A549 (cell line): Measurements from ENCODE around the gene ADI1. TPM values are rescaled to one million over a fixed set of nuclear protein-coding genes. Genes with fewer than 3 reads are reported as not detected.

Source experiments
- ATAC-seq, 2 experiments: fragments of 200-7000 bp in 1 of 2; fragments of >200 bp in 1 of 2; cut with Nextera tagmentation in 1 of 2; cut with Tn5 transposase in 1 of 2; 3 replicates each; pipeline versions ENCODE4 v1.8.0 to v1.9.1; 2018 to 2020; ENCODE audit warnings: mild to moderate bottlenecking in 1 of 2, moderate library complexity in 1 of 2
- CTCF ChIA-PET: fragments of 300-600 bp; sonication (Branson Sonifier 250); formaldehyde crosslinking; extraction: SDS; loops from one replicate; lab custom pipeline; 2021; ENCODE audit warnings: antibody characterized with exemption, inconsistent platforms; lab: Yijun Ruan, JAX
- POLR2A ChIA-PET: fragments of 350-600 bp; formaldehyde crosslinking; extraction: SDS; loops from one replicate; lab custom pipeline; 2021; ENCODE audit warnings: antibody characterized with exemption, inconsistent platforms; lab: Yijun Ruan, JAX
- DNase-seq, 2 experiments: peaks; one replicate each; pipeline versions ENCODE4 v3.0.0 to v3.0.0-alpha.2; 2011 to 2016; ENCODE audit warnings: low read depth in 1 of 2, low spot score in 1 of 2
- FAIRE-seq: peaks from 2 replicates; lab custom pipeline; 2011; peaks lifted over from hg19 to GRCh38; lab: Jason Lieb, UNC
- H3K27ac ChIP-seq, 2 experiments: fragments of >200 bp; sonication (Bioruptor Twin); formaldehyde crosslinking; 3 replicates each; pipeline ENCODE4 v1.5.1; 2016 to 2017
- H3K4me1 ChIP-seq: fragments of >200 bp; sonication (Bioruptor Twin); formaldehyde crosslinking; 3 replicates; pipeline ENCODE4 v1.6.1; 2016
- H3K4me2 ChIP-seq: fragments of >200 bp; sonication (Bioruptor Twin); formaldehyde crosslinking; 3 replicates; pipeline ENCODE4 v1.6.1; 2016
- H3K4me3 ChIP-seq: fragments of >200 bp; sonication (Bioruptor Twin); formaldehyde crosslinking; 3 replicates; pipeline ENCODE4 v1.5.1; 2016
- H3K9me3 ChIP-seq: fragments of >200 bp; sonication (Bioruptor Twin); formaldehyde crosslinking; 3 replicates; pipeline ENCODE4 v1.6.1; 2016
- BHLHE40 ChIP-seq: IDR thresholded peaks from 2 replicates; pipeline ENCODE4 v1.6.1; 2012; ENCODE audit warnings: low read depth, low read length, inconsistent platforms
- CBX2 ChIP-seq: fragments of 200-600 bp; sonication (generic); IDR thresholded peaks from 2 replicates; pipeline ENCODE4 v1.6.1; 2016; ENCODE audit warnings: low read depth, mild to moderate bottlenecking, borderline replicate concordance
- CHD2 ChIP-seq: fragments of 150-350 bp; IDR thresholded peaks from 2 replicates; pipeline ENCODE4 v1.6.1; 2014; ENCODE audit warnings: low read length; ENCODE audit not compliant: partially characterized antibody
- CHD4 ChIP-seq: fragments of 200-600 bp; sonication (generic); IDR thresholded peaks from 2 replicates; pipeline ENCODE4 v1.6.1; 2016; ENCODE audit warnings: antibody characterized with exemption, mild to moderate bottlenecking, borderline replicate concordance
- EHF ChIP-seq: fragments of 250-450 bp; sonication (Bioruptor Pico); IDR thresholded peaks from 2 replicates; pipeline ENCODE4 v1.5.0; 2020; ENCODE audit warnings: mild to moderate bottlenecking
- ELK1 ChIP-seq: fragments of 150-350 bp; IDR thresholded peaks from 2 replicates; pipeline ENCODE4 v1.6.1; 2014; ENCODE audit warnings: low read depth, mild to moderate bottlenecking, low read length
- ESRRA ChIP-seq: fragments of 150-350 bp; IDR thresholded peaks from 2 replicates; pipeline ENCODE4 v1.6.1; 2014; ENCODE audit warnings: mild to moderate bottlenecking, low read length, borderline replicate concordance
- GATA3 ChIP-seq: IDR thresholded peaks from 2 replicates; pipeline ENCODE4 v1.6.1; 2012; ENCODE audit warnings: borderline replicate concordance
- HES2 ChIP-seq: fragments of >200 bp; sonication (Bioruptor Twin); formaldehyde crosslinking; IDR thresholded peaks from 2 replicates; pipeline ENCODE4 v1.6.1; 2016
- HEYL ChIP-seq: fragments of 250-450 bp; sonication (Bioruptor Pico); IDR thresholded peaks from 2 replicates; pipeline ENCODE4 v1.8.0; 2021; ENCODE audit warnings: mild to moderate bottlenecking, moderate library complexity
- HMGXB4 ChIP-seq: fragments of 250-450 bp; sonication (Bioruptor Pico); IDR thresholded peaks from 2 replicates; pipeline ENCODE4 v1.5.0; 2021; ENCODE audit warnings: mild to moderate bottlenecking, moderate library complexity, borderline replicate concordance
- HOXB13 ChIP-seq: fragments of 250-450 bp; sonication (Bioruptor Pico); IDR thresholded peaks from 2 replicates; pipeline ENCODE4 v1.5.0; 2020; ENCODE audit warnings: low read depth, mild to moderate bottlenecking, moderate library complexity
- HOXB5 ChIP-seq: fragments of 250-450 bp; sonication (Bioruptor Pico); IDR thresholded peaks from 2 replicates; pipeline ENCODE4 v1.5.0; 2020; ENCODE audit warnings: mild to moderate bottlenecking, moderate library complexity
- KDM1A ChIP-seq: fragments of 200-600 bp; sonication (generic); IDR thresholded peaks from 2 replicates; pipeline ENCODE4 v1.6.1; 2016; ENCODE audit warnings: low read depth, mild to moderate bottlenecking
- KDM5A ChIP-seq: fragments of 200-600 bp; sonication (generic); IDR thresholded peaks from 2 replicates; pipeline ENCODE4 v1.6.1; 2016; ENCODE audit warnings: antibody characterized with exemption, mild to moderate bottlenecking
- MAFK ChIP-seq: fragments of 450-650 bp; IDR thresholded peaks from 2 replicates; pipeline ENCODE4 v1.6.1; 2014; ENCODE audit not compliant: partially characterized antibody
- MYC ChIP-seq: IDR thresholded peaks from 2 replicates; pipeline ENCODE4 v1.6.1; 2012; ENCODE audit warnings: mild to moderate bottlenecking, inconsistent platforms, low read length, improper control_type of control experiment, borderline replicate concordance
- NR3C1 ChIP-seq: fragments of >200 bp; sonication (Bioruptor Twin); formaldehyde crosslinking; IDR thresholded peaks from 3 replicates; pipeline ENCODE4 v1.6.1; 2017
- POLR2A ChIP-seq: IDR thresholded peaks from 2 replicates; pipeline ENCODE4 v1.6.1; 2012; ENCODE audit warnings: mild to moderate bottlenecking, low read length
- RAD21 ChIP-seq, 2 experiments: fragments of >200 bp in 1 of 2; sonication (Bioruptor Twin) in 1 of 2; formaldehyde crosslinking in 1 of 2; IDR thresholded peaks in 1 of 2; conservative IDR thresholded peaks in 1 of 2; 2 replicates in 1 of 2; 3 replicates in 1 of 2; pipeline ENCODE4 v1.6.1; 2012 to 2018; ENCODE audit warnings: inconsistent platforms in 1 of 2
- RARB ChIP-seq: fragments of 250-450 bp; sonication (Bioruptor Pico); IDR thresholded peaks from 2 replicates; pipeline ENCODE4 v1.8.0; 2021; ENCODE audit warnings: mild to moderate bottlenecking, moderate library complexity
- SREBF2 ChIP-seq: fragments of 450-650 bp; IDR thresholded peaks from 2 replicates; pipeline ENCODE4 v1.6.1; 2014; ENCODE audit warnings: mild to moderate bottlenecking, moderate library complexity
- TP53 ChIP-seq: fragments of 250-450 bp; sonication (Bioruptor Pico); IDR thresholded peaks from 2 replicates; pipeline ENCODE4 v1.5.0; 2021; ENCODE audit warnings: mild to moderate bottlenecking, moderate library complexity
- ZFP36 ChIP-seq: fragments of 450-650 bp; IDR thresholded peaks from 2 replicates; pipeline ENCODE4 v1.6.1; 2014; ENCODE audit warnings: borderline replicate concordance; ENCODE audit not compliant: partially characterized antibody
- ZSCAN20 ChIP-seq: fragments of 250-450 bp; sonication (Bioruptor Pico); IDR thresholded peaks from 2 replicates; pipeline ENCODE4 v1.8.0; 2022; ENCODE audit warnings: mild to moderate bottlenecking, moderate library complexity
- WGBS: methylation state at CpG from one replicate; pipeline ENCODE4 v1.1.6; 2017; ENCODE audit errors: missing lambda C conversion rate; 5-methylcytosine and 5-hydroxymethylcytosine counted together
- polyA plus RNA-seq, 4 experiments: library from polyadenylated mRNA; depleted of rRNA in 3 of 4; stranded (reverse); fragments of >200 nt; fragmentation: RNase III in 1 of 4; extraction: RNeasy Plus Mini Kit Qiagen cat#74134 plus additional on column Dnase treatment in 1 of 4; gene quantifications; 2 replicates in 3 of 4; 3 replicates in 1 of 4; pipeline ENCODE4 v1.2.3, GENCODE V29; 2011 to 2017

ADI1 gene
- polyA plus RNA-seq, 2 of the 4 experiments (the other 2 are of a cell fraction): 47.9 to 84.6 TPM

GRCh38 chr2:3527886-3528785 lies 8.8 kb upstream of the ADI1 start:
- ATAC-seq (peak in 1 of 2 experiments; percentile 24; a peak in 2 of 6 replicates), FAIRE-seq (no peak), DNase-seq (no peak)
- no peak overlapping the region for H3K4me3 ChIP-seq
- H3K27ac ChIP-seq: no peak overlapping the region
- CTCF ChIA-PET: interaction anchor here (0.7 kb wide), 1 partner anchor 66 kb away, joined by 3 read pairs; no protein-coding TSS in a partner anchor
- no peaks in the 10 kb centered on the region for H3K9me3 ChIP-seq
- H3K4me1 ChIP-seq: peaks cover 15% of the 10 kb centered on the region
- WGBS: 90% methylated on average over 40 of the region's 40 CpGs
- H3K4me2 ChIP-seq: no peak overlapping the region
- TF ChIP-seq HES2 (no peak), POLR2A (peak; percentile 3; the same call in 1 of the 2 replicates)
- POLR2A ChIA-PET: interaction anchor here (0.9 to 1.2 kb wide), 2 partner anchors 9 to 30 kb away, joined by 3 to 6 read pairs; no protein-coding TSS in a partner anchor

- ChIA-PET POLR2A (no interaction called here), CTCF (interaction anchor here (1.5 kb wide), 1 partner anchor 9 kb away, joined by 3 read pairs; no protein-coding TSS in a partner anchor)
- FAIRE-seq (no peak), ATAC-seq (no peak), DNase-seq (no peak)
- 91% methylated on average over 20 of the region's 22 CpGs for WGBS
- no peak overlapping the region for H3K27ac ChIP-seq
- no peaks in the 10 kb centered on the region for H3K9me3 ChIP-seq
- TF ChIP-seq HMGXB4 (CRISPR knock-in tag) (no peak), HOXB5 (CRISPR knock-in tag) (no peak), ZFP36 (no peak), POLR2A (no peak), EHF (CRISPR knock-in tag) (no peak), KDM1A (no peak)
- H3K4me3 ChIP-seq: no peak overlapping the region
- H3K4me2 ChIP-seq: no peak overlapping the region
- H3K4me1 ChIP-seq: peaks cover 18% of the 10 kb centered on the region
These were observed 7.5 kb upstream of the ADI1 start for GRCh38 chr2:3526871-3527270.

GRCh38 chr2:3523551-3524041 lies 4.3 kb upstream of the ADI1 start:
- TF ChIP-seq ELK1 (no peak), MAFK (peak; percentile 64)
- FAIRE-seq (no peak), ATAC-seq (no peak), DNase-seq (no peak)
- no peaks in the 10 kb centered on the region for H3K9me3 ChIP-seq
- peak overlapping the region; percentile 13 to 63 for H3K27ac ChIP-seq
- H3K4me2 ChIP-seq: peak overlapping the region; percentile 43
- no peak overlapping the region for H3K4me3 ChIP-seq
- H3K4me1 ChIP-seq: peaks cover 28% of the 10 kb centered on the region
- POLR2A ChIA-PET: interaction anchor here (2.3 kb wide), 1 partner anchor 35 kb away, joined by 14 read pairs; the partner anchor contains the start of gene RNASEH1
- 40% methylated on average over 4 of the region's 4 CpGs for WGBS
- CTCF ChIA-PET: interaction anchor here (1.0 to 2.6 kb wide), 3 partner anchors 11 to 63 kb away, joined by 3 to 25 read pairs (median 3); no protein-coding TSS in a partner anchor

GRCh38 chr2:3522961-3523421 lies 3.7 kb upstream of the ADI1 start:
- Histone ChIP-seq H3K4me1 (peaks cover 28% of the 10 kb centered on the region), H3K9me3 (no peaks in the 10 kb centered on the region)
- TF ChIP-seq HOXB13 (CRISPR knock-in tag): no peak
- no peak for TF ChIP-seq CHD2
- TF ChIP-seq ZSCAN20 (CRISPR knock-in tag): no peak
- TF ChIP-seq NR3C1: no peak
- TF ChIP-seq BHLHE40: no peak
- TF ChIP-seq TP53 (CRISPR knock-in tag): no peak
- no peak for TF ChIP-seq HEYL (CRISPR knock-in tag)
- no peak for TF ChIP-seq GATA3
- no peak for TF ChIP-seq KDM5A
- TF ChIP-seq CBX2: no peak
- TF ChIP-seq MYC: no peak
- TF ChIP-seq ESRRA: no peak
- TF ChIP-seq RARB: no peak
- no peak for TF ChIP-seq SREBF2
- TF ChIP-seq RAD21 (conservative IDR thresholded peaks at IDR 0.05 in 1 of 2, IDR thresholded peaks at IDR 0.05 in 1 of 2): no peak
- no peak for TF ChIP-seq EHF (CRISPR knock-in tag)
- no peak for TF ChIP-seq HOXB5 (CRISPR knock-in tag)
- no peak for TF ChIP-seq CHD4
- no peak for TF ChIP-seq KDM1A
- TF ChIP-seq, all 56 proteins: peak for 0
- peak overlapping the region; percentile 43 for H3K4me2 ChIP-seq
- 90% methylated on average over 13 of the region's 13 CpGs for WGBS
- ATAC-seq (no peak), FAIRE-seq (no peak), DNase-seq (no peak)
- H3K27ac ChIP-seq: peak overlapping the region; percentile 13 to 63; a peak in 5 of 6 replicates
- CTCF ChIA-PET: interaction anchor here (1.0 to 2.6 kb wide), 2 partner anchors 12 to 63 kb away, joined by 3 to 25 read pairs; no protein-coding TSS in a partner anchor
- POLR2A ChIA-PET: no interaction called here
- H3K4me3 ChIP-seq: no peak overlapping the region
